Measurements from ENCODE around the gene GTF2E1.

GRCh38 chr3:120730576-120731542, 11.7 kb upstream of the GTF2E1 start:
- no peak for TF ChIP-seq CTCF (IDR thresholded peaks at IDR 0.05; ENCODE audit: insufficient read depth, low read length, poor library complexity, severe bottlenecking)
- no peak for TF ChIP-seq EZH2phosphoT487 (conservative IDR thresholded peaks at IDR 0.05; ENCODE audit: low read length)
